Hepatocyte (in vitro differentiated cells): ENCODE data around the gene PIK3AP1. TPM values are rescaled to one million over a fixed set of nuclear protein-coding genes. Genes with fewer than 3 reads are reported as not detected.

Experiments
- DNase-seq: peaks from one replicate; pipeline ENCODE4 v3.0.0-alpha.2; 2016; ENCODE audit warnings: low spot score
- H2AFZ ChIP-seq: fragments of 200-600 bp; sonication (generic); 2 replicates; pipeline ENCODE4 v1.6.0; 2016; ENCODE audit warnings: antibody characterized with exemption, mild to moderate bottlenecking
- H3K27ac ChIP-seq: fragments of 200-600 bp; sonication (generic); 2 replicates; pipeline ENCODE4 v1.5.1; 2016; ENCODE audit warnings: mild to moderate bottlenecking
- H3K27me3 ChIP-seq: fragments of 200-600 bp; sonication (generic); 2 replicates; pipeline ENCODE4 v1.6.1; 2016
- H3K36me3 ChIP-seq: fragments of 200-600 bp; sonication (generic); replicated peaks from 2 replicates; pipeline ENCODE4 v1.5.1; 2016; ENCODE audit warnings: low read depth; ENCODE audit not compliant: insufficient read depth
- H3K4me1 ChIP-seq: fragments of 200-600 bp; sonication (generic); 2 replicates; pipeline ENCODE4 v1.5.1; 2016; ENCODE audit warnings: mild to moderate bottlenecking, moderate library complexity; ENCODE audit not compliant: insufficient read depth
- H3K4me2 ChIP-seq: fragments of 200-600 bp; sonication (generic); 2 replicates; pipeline ENCODE4 v1.6.0; 2016
- H3K4me3 ChIP-seq: fragments of 200-600 bp; sonication (generic); 2 replicates; pipeline ENCODE4 v1.5.1; 2016; ENCODE audit warnings: mild to moderate bottlenecking
- H3K79me2 ChIP-seq: fragments of 200-600 bp; sonication (generic); 2 replicates; pipeline ENCODE4 v1.6.0; 2017; ENCODE audit warnings: mild to moderate bottlenecking
- H3K9me2 ChIP-seq: fragments of 200-600 bp; sonication (generic); replicated peaks from 2 replicates; pipeline ENCODE4 v1.6.0; 2017; ENCODE audit warnings: mild to moderate bottlenecking; ENCODE audit not compliant: insufficient read depth
- H3K9me3 ChIP-seq: fragments of 200-600 bp; sonication (generic); 2 replicates; pipeline ENCODE4 v1.5.1; 2016; ENCODE audit warnings: low read depth, mild to moderate bottlenecking
- H4K20me1 ChIP-seq: fragments of 200-600 bp; sonication (generic); 2 replicates; pipeline ENCODE4 v1.6.0; 2016; ENCODE audit warnings: mild to moderate bottlenecking; ENCODE audit not compliant: insufficient read depth, poor library complexity, severe bottlenecking
- EZH2 ChIP-seq: fragments of 200-600 bp; sonication (generic); IDR thresholded peaks from 2 replicates; pipeline ENCODE4 v1.6.1; 2016; ENCODE audit warnings: antibody characterized with exemption, mild to moderate bottlenecking, borderline replicate concordance
- EZH2phosphoT487 ChIP-seq: fragments of 200-600 bp; sonication (generic); IDR thresholded peaks from one replicate; pipeline ENCODE4 v1.6.1; 2018; ENCODE audit warnings: antibody characterized with exemption, mild to moderate bottlenecking, low read depth, moderate library complexity; ENCODE audit not compliant: unreplicated experiment, severe bottlenecking
- WGBS: methylation state at CpG from one replicate; pipeline ENCODE4 v1.1.6; 2016; ENCODE audit warnings: low lambda C conversion rate; ENCODE audit errors: missing lambda C conversion rate; 5-methylcytosine and 5-hydroxymethylcytosine counted together
- polyA plus RNA-seq: library from polyadenylated mRNA; unstranded; fragments of >200 nt; fragmentation: Nextera tagmentation; extraction: Ambion mirVana; gene quantifications from 2 replicates; pipeline ENCODE4 v1.2.1, GENCODE V29; 2016
- total RNA-seq: library from RNA; depleted of rRNA; stranded (reverse); fragments of >200 nt; gene quantifications from 2 replicates; pipeline ENCODE4 v1.2.3, GENCODE V29; 2014
- TF ChIP-seq, protein P1 (sequence below): fragments of 200-600 bp; sonication (generic); IDR thresholded peaks from 2 replicates; pipeline ENCODE4 v1.5.1; 2016; ENCODE audit warnings: antibody characterized with exemption, mild to moderate bottlenecking; ENCODE audit not compliant: poor library complexity

Gene PIK3AP1
- total and polyA plus RNA-seq, 2 experiments from 2014 or later = 2.5 to 8.4 TPM

DNA sequence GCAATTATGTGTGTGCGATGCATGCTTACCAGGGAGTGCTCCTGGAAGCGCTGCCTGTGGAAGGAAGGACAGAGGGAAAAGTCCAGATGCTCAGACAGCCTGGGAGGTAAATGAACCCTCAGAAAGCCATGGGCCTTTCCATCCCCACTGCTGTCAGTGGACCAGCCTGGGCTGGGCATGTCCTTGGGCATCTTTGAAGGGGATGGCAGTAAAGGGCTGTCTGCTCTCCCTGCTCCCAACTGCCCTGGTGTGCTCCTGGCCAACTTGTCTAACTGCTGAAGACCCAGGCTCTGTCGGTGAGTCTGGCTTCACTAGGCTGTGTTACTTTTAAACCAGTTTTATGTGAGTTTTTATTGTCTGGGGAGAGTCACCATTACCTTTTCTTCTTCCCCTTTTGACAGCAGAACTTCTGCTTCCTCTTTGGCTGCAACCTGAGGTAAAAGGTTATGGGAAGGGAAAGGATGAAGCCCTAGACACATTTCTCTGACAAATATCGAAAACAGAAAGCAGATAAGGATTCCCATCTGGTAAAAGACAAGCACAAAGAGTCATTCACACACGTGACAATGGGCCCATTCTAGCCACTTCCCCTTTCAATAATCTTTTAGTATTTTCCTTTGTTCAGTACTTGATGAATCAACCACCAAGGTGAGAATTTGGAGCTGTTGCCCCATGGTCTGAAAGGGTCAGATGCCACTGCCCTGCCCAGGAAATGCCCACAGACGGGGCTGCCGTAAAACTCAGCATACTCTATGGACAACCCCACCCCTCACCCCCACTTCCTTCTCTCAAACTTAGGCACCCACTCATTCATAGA lies 27.6 kb upstream of the PIK3AP1 start:
- H3K79me2 ChIP-seq = no peaks in the 10 kb centered on the region
- no peak for TF ChIP-seq EZH2
- TF ChIP-seq EZH2phosphoT487 = no peak
- TF ChIP-seq, protein P1, sequence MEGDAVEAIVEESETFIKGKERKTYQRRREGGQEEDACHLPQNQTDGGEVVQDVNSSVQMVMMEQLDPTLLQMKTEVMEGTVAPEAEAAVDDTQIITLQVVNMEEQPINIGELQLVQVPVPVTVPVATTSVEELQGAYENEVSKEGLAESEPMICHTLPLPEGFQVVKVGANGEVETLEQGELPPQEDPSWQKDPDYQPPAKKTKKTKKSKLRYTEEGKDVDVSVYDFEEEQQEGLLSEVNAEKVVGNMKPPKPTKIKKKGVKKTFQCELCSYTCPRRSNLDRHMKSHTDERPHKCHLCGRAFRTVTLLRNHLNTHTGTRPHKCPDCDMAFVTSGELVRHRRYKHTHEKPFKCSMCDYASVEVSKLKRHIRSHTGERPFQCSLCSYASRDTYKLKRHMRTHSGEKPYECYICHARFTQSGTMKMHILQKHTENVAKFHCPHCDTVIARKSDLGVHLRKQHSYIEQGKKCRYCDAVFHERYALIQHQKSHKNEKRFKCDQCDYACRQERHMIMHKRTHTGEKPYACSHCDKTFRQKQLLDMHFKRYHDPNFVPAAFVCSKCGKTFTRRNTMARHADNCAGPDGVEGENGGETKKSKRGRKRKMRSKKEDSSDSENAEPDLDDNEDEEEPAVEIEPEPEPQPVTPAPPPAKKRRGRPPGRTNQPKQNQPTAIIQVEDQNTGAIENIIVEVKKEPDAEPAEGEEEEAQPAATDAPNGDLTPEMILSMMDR = no peak
- H3K9me3 ChIP-seq = no peaks in the 10 kb centered on the region
- no peaks in the 10 kb centered on the region for H4K20me1 ChIP-seq
- H3K27ac ChIP-seq = no peak overlapping the region
- H3K4me2 ChIP-seq = no peak overlapping the region
- WGBS = 77% methylated on average over 7 of the region's 7 CpGs
- H3K27me3 ChIP-seq = no peaks in the 10 kb centered on the region
- no peak for DNase-seq
- no peak overlapping the region for H3K4me3 ChIP-seq
- H3K9me2 ChIP-seq = no peaks in the 10 kb centered on the region
- H2AFZ ChIP-seq = no peak overlapping the region
- no peaks in the 10 kb centered on the region for H3K4me1 ChIP-seq
- no peaks in the 10 kb centered on the region for H3K36me3 ChIP-seq

DNA sequence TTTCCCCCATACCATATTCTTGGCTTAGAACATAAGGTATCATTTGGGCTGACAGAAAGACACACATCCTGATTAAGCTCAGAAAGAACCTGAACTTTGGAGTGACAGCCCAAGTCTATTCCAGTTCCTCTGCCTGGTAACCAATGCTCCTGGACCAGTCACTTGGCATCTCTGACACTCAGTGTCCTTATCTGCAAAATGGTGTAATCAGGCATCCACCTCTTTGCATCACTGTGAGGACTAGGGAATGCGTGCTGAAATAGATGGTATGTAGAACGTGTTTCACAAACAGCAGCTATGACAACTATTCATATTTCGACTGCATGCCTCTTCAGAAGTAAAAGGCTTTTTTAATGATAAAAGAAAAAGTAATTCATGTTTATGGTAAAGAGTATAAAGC lies 26.2 kb upstream of the PIK3AP1 start:
- Histone ChIP-seq H3K9me3 (no peaks in the 10 kb centered on the region), H4K20me1 (no peaks in the 10 kb centered on the region), H3K27me3 (no peaks in the 10 kb centered on the region), H3K4me1 (no peaks in the 10 kb centered on the region), H2AFZ (no peak overlapping the region), H3K4me2 (no peak overlapping the region), H3K27ac (no peak overlapping the region), H3K9me2 (no peaks in the 10 kb centered on the region), H3K4me3 (no peak overlapping the region), H3K79me2 (no peaks in the 10 kb centered on the region), H3K36me3 (no peaks in the 10 kb centered on the region)
- WGBS = 84% methylated on average over 3 of the region's 3 CpGs
- TF ChIP-seq EZH2phosphoT487 (no peak), EZH2 (no peak)
- TF ChIP-seq, protein P1 = no peak
- DNase-seq = no peak

DNA sequence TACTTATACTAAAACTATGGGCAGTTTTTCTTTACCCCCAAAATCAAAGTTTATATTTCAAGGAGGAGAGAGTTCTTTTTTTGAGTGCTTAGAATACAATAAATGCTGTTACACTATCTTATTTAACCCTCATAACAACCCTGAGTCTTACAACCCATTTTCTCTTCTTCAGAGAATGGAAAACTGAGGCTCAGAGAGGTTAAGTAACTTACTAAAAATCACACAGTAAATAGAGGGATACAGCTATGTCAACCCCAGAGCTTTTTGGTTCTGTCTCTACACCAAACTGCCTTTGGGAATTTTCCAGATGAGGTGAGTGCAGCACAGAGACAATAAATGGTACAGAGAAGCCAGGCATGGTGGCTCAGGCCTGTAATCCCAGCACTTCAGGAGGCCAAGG lies 25.6 kb upstream of the PIK3AP1 start:
- no peaks in the 10 kb centered on the region for H3K27me3 ChIP-seq
- no peak overlapping the region for H3K4me2 ChIP-seq
- H3K4me1 ChIP-seq = no peaks in the 10 kb centered on the region
- no peak overlapping the region for H3K4me3 ChIP-seq
- H3K27ac ChIP-seq = no peak overlapping the region
- H3K36me3 ChIP-seq = no peaks in the 10 kb centered on the region
- DNase-seq = no peak
- no peaks in the 10 kb centered on the region for H3K9me3 ChIP-seq
- no peaks in the 10 kb centered on the region for H3K79me2 ChIP-seq
- H3K9me2 ChIP-seq = no peaks in the 10 kb centered on the region
- TF ChIP-seq, protein P1 = no peak
- TF ChIP-seq EZH2 (no peak), EZH2phosphoT487 (no peak)
- H4K20me1 ChIP-seq = no peaks in the 10 kb centered on the region
- H2AFZ ChIP-seq = no peak overlapping the region
